Activated T-helper 1 cell treated with Interleukin-2 at 50 U/mL for 16 hours (primary cell): Measurements from ENCODE around the gene AKNA.

Experiments used
- DNase-seq: peaks from one replicate; pipeline ENCODE4 v3.0.0-alpha.2; 2020; ENCODE audit warnings: low read depth

AKNA gene, protein sequence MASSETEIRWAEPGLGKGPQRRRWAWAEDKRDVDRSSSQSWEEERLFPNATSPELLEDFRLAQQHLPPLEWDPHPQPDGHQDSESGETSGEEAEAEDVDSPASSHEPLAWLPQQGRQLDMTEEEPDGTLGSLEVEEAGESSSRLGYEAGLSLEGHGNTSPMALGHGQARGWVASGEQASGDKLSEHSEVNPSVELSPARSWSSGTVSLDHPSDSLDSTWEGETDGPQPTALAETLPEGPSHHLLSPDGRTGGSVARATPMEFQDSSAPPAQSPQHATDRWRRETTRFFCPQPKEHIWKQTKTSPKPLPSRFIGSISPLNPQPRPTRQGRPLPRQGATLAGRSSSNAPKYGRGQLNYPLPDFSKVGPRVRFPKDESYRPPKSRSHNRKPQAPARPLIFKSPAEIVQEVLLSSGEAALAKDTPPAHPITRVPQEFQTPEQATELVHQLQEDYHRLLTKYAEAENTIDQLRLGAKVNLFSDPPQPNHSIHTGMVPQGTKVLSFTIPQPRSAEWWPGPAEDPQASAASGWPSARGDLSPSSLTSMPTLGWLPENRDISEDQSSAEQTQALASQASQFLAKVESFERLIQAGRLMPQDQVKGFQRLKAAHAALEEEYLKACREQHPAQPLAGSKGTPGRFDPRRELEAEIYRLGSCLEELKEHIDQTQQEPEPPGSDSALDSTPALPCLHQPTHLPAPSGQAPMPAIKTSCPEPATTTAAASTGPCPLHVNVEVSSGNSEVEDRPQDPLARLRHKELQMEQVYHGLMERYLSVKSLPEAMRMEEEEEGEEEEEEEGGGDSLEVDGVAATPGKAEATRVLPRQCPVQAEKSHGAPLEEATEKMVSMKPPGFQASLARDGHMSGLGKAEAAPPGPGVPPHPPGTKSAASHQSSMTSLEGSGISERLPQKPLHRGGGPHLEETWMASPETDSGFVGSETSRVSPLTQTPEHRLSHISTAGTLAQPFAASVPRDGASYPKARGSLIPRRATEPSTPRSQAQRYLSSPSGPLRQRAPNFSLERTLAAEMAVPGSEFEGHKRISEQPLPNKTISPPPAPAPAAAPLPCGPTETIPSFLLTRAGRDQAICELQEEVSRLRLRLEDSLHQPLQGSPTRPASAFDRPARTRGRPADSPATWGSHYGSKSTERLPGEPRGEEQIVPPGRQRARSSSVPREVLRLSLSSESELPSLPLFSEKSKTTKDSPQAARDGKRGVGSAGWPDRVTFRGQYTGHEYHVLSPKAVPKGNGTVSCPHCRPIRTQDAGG (N-terminal part only)

GRCh38 chr9:114387680-114388356 is at the start of gene AKNA:
AKNA (minus strand) TSS chr9:114387982; CDS start chr9:114381333, 6,649 bp downstream.
- DNase-seq = peak; percentile 78

- DNase-seq = no peak
Observed at GRCh38 chr9:114437401-114437893, 49.7 kb upstream of the AKNA start.

- DNase-seq = no peak
Observed at GRCh38 chr9:114434878-114435311, 47.1 kb upstream of the AKNA start.

DNA sequence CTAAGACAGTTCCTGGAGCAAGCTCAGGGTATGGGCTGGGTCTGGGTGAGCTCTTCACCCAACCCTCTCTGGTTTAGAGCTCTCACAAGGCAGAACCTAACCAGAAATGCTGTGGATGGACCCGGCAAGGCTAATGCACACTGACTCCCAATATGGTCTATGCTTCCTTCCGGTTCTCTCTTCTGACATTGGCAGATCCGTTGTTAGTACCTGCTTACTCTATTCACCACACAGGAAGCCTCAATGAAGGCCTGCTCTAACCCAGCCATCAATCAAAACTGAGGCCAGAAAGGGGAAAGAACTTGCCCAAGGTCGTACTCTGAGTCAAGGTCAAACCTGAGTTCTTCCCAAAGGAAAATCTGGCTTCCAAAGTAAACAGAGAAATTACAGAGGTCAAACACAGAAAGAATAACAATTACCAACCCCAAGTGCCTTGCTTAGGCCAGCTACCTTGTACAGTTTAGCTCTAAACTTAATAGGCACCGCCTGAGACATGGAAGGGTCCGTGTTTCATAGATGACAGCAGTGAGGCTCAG is 46.0 kb upstream of the AKNA start:
- no peak for DNase-seq

DNA sequence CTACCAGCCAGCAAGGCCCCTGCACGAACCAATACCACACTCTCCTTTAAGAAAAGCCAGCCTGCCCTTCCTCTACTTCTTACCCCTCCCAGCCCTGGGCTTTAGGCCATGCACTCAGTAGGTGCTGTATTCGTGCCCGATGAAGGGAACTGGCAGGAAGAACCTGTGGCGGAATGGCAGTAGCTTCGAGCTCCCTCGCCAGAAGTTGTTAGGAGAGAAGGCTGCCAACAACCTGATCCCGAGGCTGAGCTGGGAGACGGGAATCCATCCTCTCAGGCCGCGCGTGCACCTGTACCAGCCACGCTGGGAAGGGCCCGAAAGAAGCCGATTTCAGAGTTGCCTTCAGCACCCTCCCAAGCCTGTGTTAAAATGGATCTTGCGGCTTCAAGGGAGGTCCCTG is 45.3 kb upstream of the AKNA start:
- DNase-seq = no peak

GRCh38 chr9:114432323-114433067 is 44.7 kb upstream of the AKNA start:
- DNase-seq = no peak

GRCh38 chr9:114431770-114432169 is 44.0 kb upstream of the AKNA start:
- no peak for DNase-seq

- DNase-seq = no peak
Observed at GRCh38 chr9:114431003-114431402, 43.2 kb upstream of the AKNA start.

DNA sequence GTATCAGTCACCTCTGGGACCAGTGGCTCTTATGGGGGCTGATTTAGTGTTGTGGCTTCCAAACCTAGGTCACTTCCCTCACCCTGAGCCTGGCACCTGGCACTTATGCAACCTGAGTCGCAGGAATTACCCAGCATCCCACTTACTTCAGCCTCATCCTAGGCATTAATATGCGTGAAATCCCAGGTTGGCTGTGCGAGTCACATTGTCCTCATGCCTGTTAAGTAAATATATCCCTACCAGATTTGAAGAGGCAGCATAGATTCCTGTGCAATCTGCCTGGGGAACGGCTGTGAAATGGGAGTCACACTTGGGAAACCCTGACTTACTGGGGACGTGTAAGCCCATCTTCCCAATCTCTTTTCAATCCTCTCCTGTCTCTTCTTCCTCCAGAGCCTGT is 42.7 kb upstream of the AKNA start:
- DNase-seq = no peak

GRCh38 chr9:114429488-114429887 is 41.7 kb upstream of the AKNA start:
- no peak for DNase-seq

DNA sequence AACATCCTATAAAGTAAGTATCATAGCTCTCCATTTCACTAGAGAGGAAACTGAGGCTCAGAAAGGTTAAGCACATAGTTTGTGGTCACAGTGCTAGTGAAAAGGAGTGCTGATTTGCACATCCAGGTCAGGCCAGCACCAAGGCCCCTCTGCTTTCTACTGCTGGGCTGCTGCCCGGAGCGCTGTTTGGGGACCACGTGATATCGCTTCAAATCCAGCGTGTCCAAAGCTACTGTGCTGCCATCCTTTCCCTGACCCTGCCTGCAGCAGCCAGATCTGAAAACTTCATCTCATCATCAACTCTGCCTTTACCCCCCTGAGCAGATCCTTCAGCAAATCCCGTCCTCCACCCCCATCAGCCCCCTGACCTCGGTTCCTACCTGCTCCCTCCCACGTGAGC is 40.7 kb upstream of the AKNA start:
- DNase-seq = no peak

DNA sequence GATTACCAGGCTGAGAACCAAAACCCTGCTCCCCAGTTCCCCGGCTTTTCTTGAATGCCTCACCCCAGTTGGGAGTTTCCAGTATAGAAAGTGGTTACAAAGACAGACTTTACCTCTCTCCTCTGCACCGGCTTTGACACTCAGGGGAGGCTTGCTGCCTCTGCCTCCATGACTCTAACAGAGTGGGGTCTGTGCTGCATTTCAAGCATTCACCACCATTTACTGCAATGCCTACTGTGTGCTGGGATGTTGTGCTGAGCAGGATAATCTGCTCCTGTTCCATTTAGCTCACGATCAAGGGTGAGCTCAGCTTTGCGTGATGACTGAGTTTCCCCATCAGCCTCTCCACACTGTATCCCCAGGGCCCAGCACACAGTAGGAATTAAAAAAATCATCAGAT is 39.9 kb upstream of the AKNA start:
- no peak for DNase-seq

DNA sequence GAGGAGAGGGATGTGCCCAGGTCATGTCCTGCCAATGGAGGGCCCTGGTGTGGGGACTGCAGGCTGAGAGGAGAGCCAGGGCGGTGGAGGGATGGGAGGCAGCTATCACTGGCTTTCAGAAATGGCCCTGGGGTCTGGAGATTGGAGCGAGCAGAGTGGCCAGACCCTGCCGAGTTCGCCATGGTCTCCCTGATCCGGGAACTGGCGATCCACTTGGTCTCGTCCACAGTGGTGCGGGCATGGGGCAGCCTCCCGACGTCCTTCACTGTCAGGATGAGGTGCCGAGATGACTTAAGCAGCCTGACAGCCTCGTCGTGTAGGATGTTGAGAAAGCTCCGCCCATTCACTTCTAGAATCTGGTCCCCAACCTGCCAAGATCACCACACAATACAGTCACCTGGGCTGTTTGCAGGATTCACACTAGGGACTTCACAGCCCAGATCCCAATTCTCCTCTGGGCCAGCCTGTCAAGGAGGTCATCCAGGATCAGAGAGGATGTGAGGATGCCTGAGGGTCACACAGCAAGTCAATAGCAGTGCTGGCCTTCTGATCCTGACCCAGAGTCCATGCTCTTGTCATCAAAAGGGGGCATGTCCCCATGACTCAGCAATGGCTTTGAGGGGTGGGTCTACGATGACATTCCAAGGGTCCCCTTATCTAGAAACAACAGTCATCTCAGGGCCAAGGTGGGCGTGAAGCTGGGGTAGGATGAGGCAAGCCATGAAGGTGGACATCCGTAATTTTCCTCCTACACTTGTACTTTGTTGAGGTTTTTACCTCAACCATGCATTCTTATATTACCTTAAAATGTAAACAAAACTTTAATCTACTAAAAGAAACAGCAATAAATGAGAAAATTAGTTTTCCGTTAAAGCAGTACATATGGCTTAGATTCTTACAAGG is 38.5 kb upstream of the AKNA start:
- no peak for DNase-seq

GRCh38 chr9:114425126-114425525 is 37.3 kb upstream of the AKNA start:
- DNase-seq = no peak

GRCh38 chr9:114424126-114424525 is 36.3 kb upstream of the AKNA start:
- DNase-seq = no peak

DNA sequence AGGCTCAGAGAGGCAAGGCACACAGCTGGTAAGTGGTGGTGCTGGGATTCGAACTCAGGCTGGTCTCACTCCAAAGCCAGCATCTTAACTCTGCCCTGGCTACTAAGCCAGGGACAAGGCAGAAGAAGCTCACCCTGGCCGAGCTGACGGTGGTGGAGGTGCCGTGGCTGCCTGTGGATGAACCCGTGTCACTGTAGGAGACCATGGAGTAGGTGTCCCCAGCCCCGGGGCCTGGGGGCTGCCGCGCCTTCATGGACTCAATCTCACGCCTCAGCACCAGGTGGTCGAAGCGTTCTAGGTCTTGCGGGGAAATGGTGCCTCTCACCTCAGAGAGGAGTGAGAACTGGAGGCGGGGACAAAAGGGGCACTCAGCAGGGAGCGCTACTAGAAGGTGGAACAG is 35.4 kb upstream of the AKNA start:
- DNase-seq = no peak

DNA sequence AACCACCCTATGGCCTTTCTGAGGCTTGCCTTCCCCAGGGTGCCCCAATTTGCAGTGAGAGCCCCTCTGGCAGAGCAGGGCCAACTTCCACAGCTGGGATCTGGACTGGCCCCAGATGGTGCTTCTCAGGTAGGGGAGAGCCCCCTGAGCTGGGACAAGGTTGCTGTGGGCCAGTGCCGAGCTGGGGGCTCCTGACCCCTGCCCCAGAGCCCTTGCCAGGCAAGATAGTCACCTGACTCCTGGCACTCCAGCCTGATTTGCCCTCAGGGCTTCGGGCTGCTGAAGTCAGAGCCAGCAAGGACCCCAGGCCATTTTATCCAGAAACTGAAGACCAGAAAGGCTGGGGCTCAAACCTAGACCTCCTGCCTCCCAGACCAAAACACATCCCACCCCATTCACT is 33.4 kb upstream of the AKNA start:
- DNase-seq = no peak

DNA sequence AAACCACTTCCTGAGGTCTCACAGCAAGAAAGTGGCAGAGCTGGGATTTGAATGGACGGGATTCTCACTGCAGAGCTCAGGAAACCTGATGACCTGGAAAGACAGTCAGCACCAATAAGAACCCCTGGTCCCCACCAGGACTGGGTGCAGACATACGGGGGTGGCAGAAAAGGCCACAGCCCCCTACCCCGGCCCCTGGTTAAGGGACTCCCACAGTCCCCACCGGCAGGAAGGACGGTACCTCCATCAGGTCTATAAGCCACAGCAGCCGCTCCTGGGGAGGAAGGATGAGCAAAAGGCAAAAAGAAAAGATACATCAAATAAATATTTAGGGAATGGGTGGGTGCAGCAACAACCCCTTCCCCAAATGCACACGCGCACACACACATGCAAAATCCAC is 32.0 kb upstream of the AKNA start:
- DNase-seq = no peak

DNA sequence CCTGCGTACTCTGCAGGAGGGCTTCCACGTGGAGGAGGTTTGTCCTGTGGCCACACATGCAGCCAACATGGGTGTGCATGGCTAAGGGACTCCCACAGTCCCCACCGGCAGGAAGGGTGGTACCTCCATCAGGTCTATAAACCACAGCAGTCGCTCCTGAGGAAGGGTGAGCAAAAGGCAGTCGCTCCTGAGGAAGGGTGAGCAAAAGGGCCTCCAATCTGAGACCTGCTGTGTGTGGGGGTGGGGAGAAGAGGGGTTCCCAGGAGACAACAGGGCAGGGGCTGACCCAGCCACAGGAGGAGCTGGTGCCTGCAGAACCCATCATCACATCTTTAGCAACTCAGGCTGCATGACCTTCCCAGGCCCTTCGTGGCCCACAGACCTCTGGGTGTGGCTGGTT is 30.3 kb upstream of the AKNA start:
- no peak for DNase-seq

GRCh38 chr9:114417511-114417910 is 29.7 kb upstream of the AKNA start:
- DNase-seq = no peak
